ENCODE data around the gene R3HDM1.

- TF ChIP-seq POLR2A (IDR thresholded peaks at IDR 0.05) (no peak), CTCF (IDR thresholded peaks at IDR 0.05) (no peak)
These were observed 59.5 kb downstream of the R3HDM1 start for GRCh38 chr2:135590619-135591260.

Measured in heart left ventricle (tissue), 13 donors.